Common myeloid progenitor, CD34-positive (primary cell): ENCODE measurements around the gene MTRF1L.

Experiments used
- CTCF ChIA-PET: fragments of 350-600 bp; sonication (Branson Sonifier 250); formaldehyde crosslinking; loops from one replicate; lab custom pipeline; 2021; ENCODE audit warnings: antibody characterized with exemption; lab: Charles Lee
- POLR2A ChIA-PET: fragments of 350-600 bp; sonication (Branson Sonifier 250); formaldehyde crosslinking; loops from one replicate; lab custom pipeline; 2021; ENCODE audit warnings: antibody characterized with exemption; lab: Charles Lee
- DNase-seq, 3 donors: peaks; one replicate each; pipeline versions ENCODE4 v3.0.0 to v3.0.0-alpha.2; 2013
- H3K27ac ChIP-seq, 2 experiments: 1 replicate in 1 of 2; 2 replicates in 1 of 2; pipeline ENCODE4 v1.7.0; 2013; ENCODE audit warnings: inconsistent platforms in 2 of 2, low read length in 2 of 2, mild to moderate bottlenecking in 2 of 2, low read depth in 1 of 2, moderate library complexity in 1 of 2; ENCODE audit not compliant: severe bottlenecking in 2 of 2, insufficient read depth in 1 of 2, poor library complexity in 1 of 2
- H3K27me3 ChIP-seq, 5 experiments: replicated peaks in 2 of 5; 1 replicate in 3 of 5; 2 replicates in 2 of 5; pipeline versions ENCODE4 v1.6.1 to v1.7.0; 2013; ENCODE audit warnings: low read length in 4 of 5, mild to moderate bottlenecking in 2 of 5, moderate library complexity in 2 of 5, inconsistent platforms in 1 of 5; ENCODE audit not compliant: insufficient read depth in 5 of 5, control insufficient read depth in 4 of 5
- H3K36me3 ChIP-seq, 4 experiments: 1 replicate in 2 of 4; 2 replicates in 2 of 4; pipeline versions ENCODE4 v1.6.1 to v1.7.0; 2013; ENCODE audit warnings: low read length in 3 of 4, control low read depth in 1 of 4, mild to moderate bottlenecking in 1 of 4; ENCODE audit not compliant: control insufficient read depth in 4 of 4, insufficient read depth in 4 of 4
- H3K4me1 ChIP-seq, 4 experiments: 1 replicate in 3 of 4; 2 replicates in 1 of 4; pipeline versions ENCODE4 v1.6.1 to v1.7.1; 2013; ENCODE audit warnings: low read length in 3 of 4, mild to moderate bottlenecking in 3 of 4, control low read depth in 1 of 4, inconsistent platforms in 1 of 4, moderate library complexity in 1 of 4; ENCODE audit not compliant: control insufficient read depth in 4 of 4, insufficient read depth in 4 of 4; ENCODE audit errors: control extremely low read depth in 1 of 4
- H3K4me3 ChIP-seq, 7 experiments: 1 replicate in 4 of 7; 2 replicates in 3 of 7; pipeline versions ENCODE4 v1.5.1 to v1.7.0; 2013; ENCODE audit warnings: mild to moderate bottlenecking in 7 of 7, low read length in 6 of 7, moderate library complexity in 6 of 7, inconsistent platforms in 2 of 7, low read depth in 2 of 7, control low read depth in 1 of 7; ENCODE audit not compliant: insufficient read depth in 4 of 7, control insufficient read depth in 1 of 7; ENCODE audit errors: extremely low read depth in 1 of 7
- H3K9me3 ChIP-seq, 5 experiments: 1 replicate in 4 of 5; 2 replicates in 1 of 5; pipeline versions ENCODE4 v1.6.1 to v1.7.1; 2013; ENCODE audit warnings: low read length in 4 of 5, mild to moderate bottlenecking in 2 of 5, inconsistent platforms in 1 of 5, low read depth in 1 of 5, moderate library complexity in 1 of 5; ENCODE audit not compliant: control insufficient read depth in 4 of 5, insufficient read depth in 2 of 5; ENCODE audit errors: control extremely low read depth in 1 of 5
- WGBS: methylation state at CpG from one replicate; pipeline ENCODE4 v1.1.5; 2013; ENCODE audit not compliant: insufficient coverage; 5-methylcytosine and 5-hydroxymethylcytosine counted together

MTRF1L gene

GRCh38 chr6:152981989-152982903 is 20.3 kb downstream of the MTRF1L start:
- H3K9me3 ChIP-seq, result no peaks in the 10 kb centered on the region
- 11% methylated on average over 48 of the region's 71 CpGs for WGBS
- CTCF ChIA-PET, result no interaction called here

GRCh38 chr6:152981219-152981618 is 21.3 kb downstream of the MTRF1L start:
- Histone ChIP-seq H3K27me3 (no peaks in the 10 kb centered on the region), H3K27ac (no peak overlapping the region), H3K9me3 (no peaks in the 10 kb centered on the region), H3K4me3 (peak overlapping the region in 1 of 7 experiments; percentile 91), H3K4me1 (peaks cover 18 to 64% (median 42%) of the 10 kb centered on the region in 4 experiments), H3K36me3 (peaks cover 0 to 8% (median 4%) of the 10 kb centered on the region in 4 experiments)
- ChIA-PET POLR2A (no interaction called here), CTCF (no interaction called here)
- no peak for DNase-seq
- no CpG with 5 or more reads among the region's 2 CpGs for WGBS

More at GRCh38 chr6:152981989-152982903, 20.3 kb downstream of the MTRF1L start:
- DNase-seq, result no peak
- H3K36me3 ChIP-seq, result peaks cover 0 to 6% (median 3%) of the 10 kb centered on the region in 4 experiments
- H3K27me3 ChIP-seq, result no peaks in the 10 kb centered on the region
- H3K4me3 ChIP-seq, result peak overlapping the region; percentile 79 to 99 (median 91)
- POLR2A ChIA-PET, result no interaction called here
- peak overlapping the region in 1 of 2 experiments; percentile 63 for H3K27ac ChIP-seq
- H3K4me1 ChIP-seq, result peaks cover 14 to 56% (median 36%) of the 10 kb centered on the region in 4 experiments

GRCh38 chr6:152980656-152981055 is 21.9 kb downstream of the MTRF1L start:
- POLR2A ChIA-PET, result no interaction called here
- peak overlapping the region in 2 of 7 experiments; percentile 19 to 91 for H3K4me3 ChIP-seq
- no CpG with 5 or more reads among the region's 1 CpG for WGBS
- peaks cover 0 to 9% (median 4%) of the 10 kb centered on the region in 4 experiments for H3K36me3 ChIP-seq
- no peak for DNase-seq
- CTCF ChIA-PET, result no interaction called here
- H3K27me3 ChIP-seq, result no peaks in the 10 kb centered on the region
- no peak overlapping the region for H3K27ac ChIP-seq
- H3K9me3 ChIP-seq, result no peaks in the 10 kb centered on the region
- peaks cover 18 to 64% (median 45%) of the 10 kb centered on the region in 4 experiments for H3K4me1 ChIP-seq

- Histone ChIP-seq H3K27me3 (no peaks in the 10 kb centered on the region), H3K36me3 (peaks cover 0 to 23% (median 7%) of the 10 kb centered on the region in 4 experiments), H3K9me3 (no peaks in the 10 kb centered on the region), H3K4me1 (peaks cover 13 to 65% (median 44%) of the 10 kb centered on the region in 4 experiments), H3K4me3 (no peak overlapping the region), H3K27ac (peak overlapping the region in 1 of 2 experiments; percentile 39)
- ChIA-PET CTCF (interaction anchor here (1.2 to 1.9 kb wide), 2 partner anchors 12 to 24 kb away, joined by 4 to 5 read pairs; no protein-coding TSS in a partner anchor), POLR2A (no interaction called here)
- DNase-seq, result no peak
- WGBS, result 100% methylated on average over 1 of the region's 1 CpG
Measured at GRCh38 chr6:152979116-152979515, 23.4 kb downstream of the MTRF1L start.

GRCh38 chr6:152978058-152978457 is 24.5 kb downstream of the MTRF1L start:
- DNase-seq, result no peak
- POLR2A ChIA-PET, result interaction anchor here (0.6 kb wide), 1 partner anchor 384 kb away, joined by 3 read pairs; no protein-coding TSS in a partner anchor
- Histone ChIP-seq H3K36me3 (peaks cover 4 to 32% (median 9%) of the 10 kb centered on the region in 4 experiments), H3K27ac (no peak overlapping the region), H3K4me1 (peaks cover 13 to 68% (median 44%) of the 10 kb centered on the region in 4 experiments), H3K9me3 (no peaks in the 10 kb centered on the region), H3K4me3 (peak overlapping the region in 1 of 7 experiments; percentile 30), H3K27me3 (no peaks in the 10 kb centered on the region)
- WGBS, result no CpG with 5 or more reads among the region's 3 CpGs
- CTCF ChIA-PET, result interaction anchor here (0.9 to 1.9 kb wide), 4 partner anchors 13 to 80 kb away, joined by 3 to 6 read pairs (median 4); no protein-coding TSS in a partner anchor

GRCh38 chr6:152977556-152977955 is 25.0 kb downstream of the MTRF1L start:
- Histone ChIP-seq H3K4me3 (no peak overlapping the region), H3K9me3 (no peaks in the 10 kb centered on the region), H3K36me3 (peaks cover 4 to 37% (median 14%) of the 10 kb centered on the region in 4 experiments), H3K27ac (peak overlapping the region in 1 of 2 experiments; percentile 12), H3K4me1 (peaks cover 13 to 66% (median 44%) of the 10 kb centered on the region in 4 experiments), H3K27me3 (no peaks in the 10 kb centered on the region)
- ChIA-PET CTCF (interaction anchor here (0.7 to 1.9 kb wide), 4 partner anchors 23 to 80 kb away, joined by 3 to 6 read pairs (median 4); no protein-coding TSS in a partner anchor), POLR2A (interaction anchor here (0.6 kb wide), 1 partner anchor 383 kb away, joined by 3 read pairs; no protein-coding TSS in a partner anchor)
- peak in 2 of 3 donors; percentile 64 to 76 for DNase-seq
